WTC11 (cell line): Measurements from ENCODE around the gene FKBP1A. TPM values are rescaled to one million over a fixed set of nuclear protein-coding genes. Genes with fewer than 3 reads are reported as not detected.

Experiments
- ATAC-seq: fragments of 200-7000 bp; cut with Tn5 transposase; 2 replicates; pipeline ENCODE4 v1.10.0; 2021; ENCODE audit warnings: mild to moderate bottlenecking, moderate library complexity
- CTCF ChIA-PET: fragments of 300-600 bp; sonication (Branson Sonifier 250); formaldehyde crosslinking; loops from one replicate; lab custom pipeline; 2021; ENCODE audit warnings: antibody characterized with exemption; lab: Charles Lee
- POLR2A ChIA-PET: fragments of 350-600 bp; sonication (Branson Sonifier 250); formaldehyde crosslinking; loops from one replicate; lab custom pipeline; 2021; ENCODE audit warnings: antibody characterized with exemption; lab: Charles Lee
- DNase-seq: peaks from one replicate; pipeline ENCODE4 v3.0.0; 2021; ENCODE audit warnings: low spot score
- H3K27ac Mint-ChIP-seq: 2 replicates; pipeline ENCODE4 v1.8.0; 2021; ENCODE audit warnings: mixed read lengths
- H3K27me3 Mint-ChIP-seq: 2 replicates; pipeline ENCODE4 v1.8.0; 2021; ENCODE audit warnings: low read depth, mild to moderate bottlenecking, moderate library complexity, mixed read lengths
- H3K36me3 Mint-ChIP-seq: 2 replicates; pipeline ENCODE4 v1.8.0; 2021; ENCODE audit warnings: mixed read lengths
- H3K4me1 Mint-ChIP-seq: 2 replicates; pipeline ENCODE4 v1.8.0; 2022; ENCODE audit warnings: mixed read lengths
- H3K4me3 Mint-ChIP-seq: 2 replicates; pipeline ENCODE4 v1.8.0; 2021; ENCODE audit warnings: mild to moderate bottlenecking, moderate library complexity, mixed read lengths
- H3K9me3 Mint-ChIP-seq: 2 replicates; pipeline ENCODE4 v1.8.0; 2021; ENCODE audit warnings: mixed read lengths
- AFF4 ChIP-seq: sonication (generic); formaldehyde crosslinking; IDR thresholded peaks from 2 replicates; pipeline ENCODE4 v1.8.1; 2023; ENCODE audit warnings: mild to moderate bottlenecking, missing genetic modification reagents, borderline replicate concordance
- ATF1 ChIP-seq: sonication (generic); formaldehyde crosslinking; IDR thresholded peaks from 2 replicates; pipeline ENCODE4 v1.8.1; 2023; ENCODE audit warnings: mild to moderate bottlenecking, moderate library complexity, missing genetic modification reagents
- CBFB ChIP-seq: sonication (generic); formaldehyde crosslinking; IDR thresholded peaks from 2 replicates; pipeline ENCODE4 v1.8.1; 2022; ENCODE audit warnings: mild to moderate bottlenecking, low read depth, missing genetic modification reagents
- E2F5 ChIP-seq: sonication (generic); formaldehyde crosslinking; IDR thresholded peaks from 2 replicates; pipeline ENCODE4 v1.8.1; 2022; ENCODE audit warnings: mild to moderate bottlenecking, moderate library complexity, missing genetic modification reagents
- ERG ChIP-seq: fragments of 250-450 bp; sonication (Bioruptor Pico); IDR thresholded peaks from 2 replicates; pipeline ENCODE4 v1.8.0; 2021; ENCODE audit warnings: mild to moderate bottlenecking
- ESRRA ChIP-seq: sonication (generic); formaldehyde crosslinking; IDR thresholded peaks from 2 replicates; pipeline ENCODE4 v1.8.1; 2022; ENCODE audit warnings: mild to moderate bottlenecking, missing genetic modification reagents, borderline replicate concordance
- FOXJ3 ChIP-seq: sonication (generic); formaldehyde crosslinking; IDR thresholded peaks from 2 replicates; pipeline ENCODE4 v1.9.0; 2021; ENCODE audit warnings: missing genetic modification reagents, mild to moderate bottlenecking, borderline replicate concordance
- IRF2 ChIP-seq: sonication (generic); formaldehyde crosslinking; IDR thresholded peaks from 2 replicates; pipeline ENCODE4 v1.8.0; 2022; ENCODE audit warnings: low read depth, missing genetic modification reagents, borderline replicate concordance
- JUN ChIP-seq: sonication (generic); formaldehyde crosslinking; IDR thresholded peaks from 2 replicates; pipeline ENCODE4 v1.8.0; 2023; ENCODE audit warnings: mild to moderate bottlenecking, missing genetic modification reagents
- MAX ChIP-seq: sonication (generic); formaldehyde crosslinking; IDR thresholded peaks from 2 replicates; pipeline ENCODE4 v1.8.0; 2022; ENCODE audit warnings: mild to moderate bottlenecking, missing genetic modification reagents
- NFYB ChIP-seq: sonication (generic); formaldehyde crosslinking; conservative IDR thresholded peaks from 2 replicates; pipeline ENCODE4 v1.8.0; 2022; ENCODE audit warnings: low read depth, missing genetic modification reagents
- NR3C1 ChIP-seq: sonication (generic); formaldehyde crosslinking; conservative IDR thresholded peaks from 2 replicates; pipeline ENCODE4 v1.8.1; 2023; ENCODE audit warnings: low read depth, mild to moderate bottlenecking, missing genetic modification reagents
- RELA ChIP-seq: sonication (generic); formaldehyde crosslinking; IDR thresholded peaks from 2 replicates; pipeline ENCODE4 v1.8.1; 2022; ENCODE audit warnings: missing genetic modification reagents, mild to moderate bottlenecking, borderline replicate concordance
- SMAD3 ChIP-seq: sonication (generic); formaldehyde crosslinking; IDR thresholded peaks from 2 replicates; pipeline ENCODE4 v1.8.0; 2022; ENCODE audit warnings: missing genetic modification reagents, mild to moderate bottlenecking, borderline replicate concordance
- SMAD4 ChIP-seq: sonication (generic); formaldehyde crosslinking; IDR thresholded peaks from 2 replicates; pipeline ENCODE4 v1.8.0; 2022; ENCODE audit warnings: mild to moderate bottlenecking, missing genetic modification reagents
- SOX15 ChIP-seq: fragments of 250-450 bp; sonication (Bioruptor Pico); IDR thresholded peaks from 2 replicates; pipeline ENCODE4 v1.9.0; 2021; ENCODE audit warnings: mild to moderate bottlenecking
- TCF7 ChIP-seq: sonication (generic); formaldehyde crosslinking; IDR thresholded peaks from 2 replicates; pipeline ENCODE4 v1.8.0; 2022; ENCODE audit warnings: mild to moderate bottlenecking, low read depth, missing genetic modification reagents, moderate library complexity
- ZBTB21 ChIP-seq: sonication (generic); formaldehyde crosslinking; IDR thresholded peaks from 2 replicates; pipeline ENCODE4 v1.8.1; 2023; ENCODE audit warnings: mild to moderate bottlenecking, missing genetic modification reagents, borderline replicate concordance
- ZBTB43 ChIP-seq: sonication (generic); formaldehyde crosslinking; IDR thresholded peaks from 2 replicates; pipeline ENCODE4 v1.8.1; 2023; ENCODE audit warnings: mild to moderate bottlenecking, missing genetic modification reagents
- ZNF121 ChIP-seq: sonication (generic); formaldehyde crosslinking; IDR thresholded peaks from 2 replicates; pipeline ENCODE4 v1.8.0; 2023; ENCODE audit warnings: missing genetic modification reagents
- ZNF138 ChIP-seq: sonication (generic); formaldehyde crosslinking; conservative IDR thresholded peaks from 2 replicates; pipeline ENCODE4 v1.8.1; 2022; ENCODE audit warnings: mild to moderate bottlenecking, moderate library complexity, missing genetic modification reagents
- ZNF317 ChIP-seq: sonication (generic); formaldehyde crosslinking; IDR thresholded peaks from 2 replicates; pipeline ENCODE4 v1.8.1; 2023; ENCODE audit warnings: low read depth, mild to moderate bottlenecking, moderate library complexity, missing genetic modification reagents, borderline replicate concordance
- ZNF532 ChIP-seq: fragments of 250-450 bp; sonication (Bioruptor Pico); IDR thresholded peaks from 2 replicates; pipeline ENCODE4 v1.9.0; 2021; ENCODE audit warnings: mild to moderate bottlenecking, borderline replicate concordance
- total RNA-seq: library from RNA; stranded (reverse); gene quantifications from 3 replicates; pipeline ENCODE4 v1.2.3, GENCODE V29; 2021

The FKBP1A gene
- total RNA-seq, 1 experiment from 2014 or later: 218 TPM

- H3K9me3 Mint-ChIP-seq: peaks cover 8% of the 10 kb centered on the region; the same call in 1 of the 2 replicates
- TF ChIP-seq RELA (no peak), SMAD4 (CRISPR knock-in tag) (no peak), NFYB (CRISPR knock-in tag) (no peak), ATF1 (CRISPR knock-in tag) (no peak), AFF4 (CRISPR knock-in tag) (no peak), NR3C1 (no peak), ZBTB43 (CRISPR knock-in tag) (no peak), ZBTB21 (CRISPR knock-in tag) (no peak), JUN (CRISPR knock-in tag) (no peak), SMAD3 (CRISPR knock-in tag) (no peak), TCF7 (CRISPR knock-in tag) (no peak), SOX15 (no peak), ZNF138 (CRISPR knock-in tag) (no peak), ESRRA (CRISPR knock-in tag) (no peak), ERG (no peak)
- TF ChIP-seq, all 79 proteins: peak for 0
- no peaks in the 10 kb centered on the region for H3K36me3 Mint-ChIP-seq
- H3K4me3 Mint-ChIP-seq: peak overlapping the region; percentile 89
- CTCF ChIA-PET: interaction anchor here (1.1 to 1.2 kb wide), 2 partner anchors 44 to 110 kb away, joined by 4 to 5 read pairs; no protein-coding TSS in a partner anchor
- H3K27me3 Mint-ChIP-seq: peaks cover 47% of the 10 kb centered on the region
- POLR2A ChIA-PET: interaction anchor here (0.9 to 1.1 kb wide), 2 partner anchors 9 to 11 kb away, joined by 3 to 4 read pairs; no protein-coding TSS in a partner anchor
- no peak for ATAC-seq
- no peak for DNase-seq
- peak overlapping the region; percentile 83 for H3K27ac Mint-ChIP-seq
- peaks cover 45% of the 10 kb centered on the region for H3K4me1 Mint-ChIP-seq
Observed at GRCh38 chr20:1393507-1393882, 641 bp upstream of the FKBP1A start.

- no peak for TF ChIP-seq IRF2 (CRISPR knock-in tag)
- no peak for TF ChIP-seq FOXJ3 (CRISPR knock-in tag)
- TF ChIP-seq MAX (CRISPR knock-in tag): no peak
- TF ChIP-seq ZNF121 (CRISPR knock-in tag): no peak
- TF ChIP-seq E2F5 (CRISPR knock-in tag): no peak
- TF ChIP-seq ZNF532 (CRISPR knock-in tag): no peak
- TF ChIP-seq NR3C1: no peak
- no peak for TF ChIP-seq ZNF317 (CRISPR knock-in tag)
- TF ChIP-seq CBFB: no peak
- Mint-ChIP-seq H3K27ac (no peak overlapping the region), H3K27me3 (peaks cover 36% of the 10 kb centered on the region), H3K36me3 (no peaks in the 10 kb centered on the region), H3K4me1 (peaks cover 49% of the 10 kb centered on the region), H3K9me3 (peaks cover 8% of the 10 kb centered on the region; the same call in 1 of the 2 replicates), H3K4me3 (peak overlapping the region; percentile 83)
- ChIA-PET CTCF (interaction anchor here (0.7 to 1.9 kb wide), 5 partner anchors 8 to 207 kb away, joined by 3 to 10 read pairs (median 3); no protein-coding TSS in a partner anchor), POLR2A (interaction anchor here (1.4 kb wide), 1 partner anchor 31 kb away, joined by 8 read pairs; no protein-coding TSS in a partner anchor)
- ATAC-seq: peak; percentile 32
- no peak for DNase-seq
Observed at GRCh38 chr20:1392443-1392692, 486 bp downstream of the FKBP1A start.
